Heart right ventricle (tissue), 16 donors: ENCODE data around the gene CCDC24. TPM values are rescaled to one million over a fixed set of nuclear protein-coding genes. Genes with fewer than 3 reads are reported as not detected.
A peak's percentile ranks its signal among the peaks of the same experiment; 100 is the strongest.

Experiments
- ATAC-seq, 8 donors: fragments of 200-7000 bp; cut with Tn5 transposase; one replicate each; pipeline ENCODE4 v1.9.1; 2020; ENCODE audit warnings: mild to moderate bottlenecking in 8 of 8, moderate library complexity in 8 of 8, moderate number of reproducible peaks in 1 of 8
- DNase-seq, 2 donors: peaks; one replicate each; pipeline ENCODE4 v3.0.0-alpha.2; 2020
- H3K27ac ChIP-seq, 10 donors: fragments of 200-600 bp; sonication (generic) in 2 of 10; one replicate each; pipeline versions ENCODE4 v1.5.0 to v1.8.0; 2020 to 2022; ENCODE audit warnings: mild to moderate bottlenecking in 3 of 10
- H3K27me3 ChIP-seq, 7 donors: fragments of 200-600 bp; one replicate each; pipeline ENCODE4 v1.8.0; 2021 to 2022; ENCODE audit warnings: mild to moderate bottlenecking in 2 of 7
- H3K36me3 ChIP-seq, 9 donors: fragments of 200-600 bp; sonication (generic) in 1 of 9; one replicate each; pipeline versions ENCODE4 v1.5.0 to v1.8.0; 2020 to 2022; ENCODE audit warnings: mild to moderate bottlenecking in 2 of 9
- H3K4me1 ChIP-seq, 9 donors: fragments of 200-600 bp; sonication (generic) in 1 of 9; one replicate each; pipeline versions ENCODE4 v1.5.0 to v1.8.0; 2020 to 2022; ENCODE audit warnings: mild to moderate bottlenecking in 4 of 9
- H3K4me3 ChIP-seq, 10 donors: fragments of 200-600 bp; sonication (generic) in 2 of 10; one replicate each; pipeline versions ENCODE4 v1.5.0 to v1.8.0; 2020 to 2022; ENCODE audit warnings: mild to moderate bottlenecking in 7 of 10, moderate library complexity in 2 of 10
- H3K9me3 ChIP-seq, 11 donors: fragments of 200-600 bp in 10 of 11; sonication (generic) in 2 of 11; one replicate each; pipeline versions ENCODE4 v1.5.0 to v1.8.0; 2013 to 2022; ENCODE audit warnings: mild to moderate bottlenecking in 2 of 11, control low read depth in 1 of 11, moderate library complexity in 1 of 11
- WGBS, 2 donors: extraction: QIAGEN DNeasy Blood & Tissue Kit; methylation state at CpG; one replicate each; pipeline ENCODE4 v1.1.7; 2013; ENCODE audit warnings: inconsistent platforms in 1 of 2; 5-methylcytosine and 5-hydroxymethylcytosine counted together
- intact Hi-C, 10 donors: fragments of 100-400 bp; cut with DNase I; formaldehyde crosslinking; loops; one replicate each; pipeline versions ENCODE4 v1.11.1 to v1.14.2; 2022
- polyA plus RNA-seq, 2 donors: library from polyadenylated mRNA; stranded (reverse); fragments of 200-250 nt; gene quantifications; one replicate each; pipeline ENCODE4 v1.2.3, GENCODE V29; 2013
- total RNA-seq, 10 donors: library from RNA; stranded (reverse); fragmentation: NEBNext Ultra II Directional in 3 of 10; extraction: Animal tissue kit (Norgen Biotek cat#: 25700) in 3 of 10; gene quantifications; one replicate each; pipeline versions ENCODE4 v1.2.1 to v1.2.4, GENCODE V29; 2021 to 2023
- TF ChIP-seq, protein P1 (sequence below), 9 donors: fragments of 200-600 bp; sonication (generic) in 2 of 9; IDR thresholded peaks; one replicate each; pipeline versions ENCODE4 v1.5.0 to v1.8.0; 2021 to 2022; ENCODE audit warnings: antibody characterized with exemption in 9 of 9, mild to moderate bottlenecking in 5 of 9, moderate library complexity in 1 of 9
- donor health status: Arrhythmogenic right ventricular cardiomyopathy.
- donor health status: ischemic (EF 13 %, LVEDD 7.1; RV severe dilation, severe dysfunction).
- donor health status: healthy with polysubstance abuse.
- donor health status: DM: no; HTN: yes; CAD: no.
- donor health status: DM: no; HTN: no; CAD: no.
- donor health status: ischemic (EF 25% LVEDD 6.9; RV normal size, moderate dysfunction).
- donor health status: ischemic (EF 25% LVEDD 5.7; RV mildly dilated, moderate dysfunction).
- donor health status: healthy.
- donor health status: DM: yes; HTN: yes; CAD: no.
- donor health status: Ischemic cardiomyopathy.
- donor health status: ischemic (EF 35%, LVEDD 5.7; RV mildly dilated, moderate dysfunction).
- donor health status: nonischemic (EF 11% LVEDD 7.7; RV severe dilation, severe dysfunction).
- donor health status: DM: yes; HTN: yes; CAD: no.
- donor health status: PGD.
- donor health status: ischemic (EF 29% LVEDD 5.4; RV normal size, mild dysfunction).
- donor health status: nonischemic (EF 23%, LVEDD 6.1; RV moderate dilation, normal function).

The CCDC24 gene
- total and polyA plus RNA-seq, 12 donors, result 0.55 to 3.1 (median 1.3) TPM

DNA sequence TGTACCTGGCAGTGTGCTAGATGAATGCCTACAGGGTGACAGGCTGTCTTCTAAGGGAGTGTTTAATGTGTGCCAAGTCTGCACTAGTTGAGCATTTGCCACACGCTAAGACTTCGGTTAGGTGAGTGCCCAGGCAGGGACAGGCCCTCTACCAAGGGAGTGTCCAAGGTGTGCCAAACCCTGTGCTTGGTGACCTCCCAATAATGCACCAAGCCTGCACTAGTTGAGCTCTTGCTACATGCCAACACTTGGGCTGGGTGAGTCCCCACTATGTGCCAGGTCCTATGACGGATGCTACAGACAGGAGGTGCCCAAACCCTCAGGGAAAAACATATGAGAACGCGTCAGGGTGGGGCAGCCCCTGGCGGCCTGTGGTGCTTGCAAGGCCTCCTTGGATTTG is 29.1 kb downstream of the CCDC24 start:
- H3K27ac ChIP-seq, result no peak overlapping the region
- ATAC-seq, result no peak
- H3K36me3 ChIP-seq, result no peaks in the 10 kb centered on the region
- 80 to 91% methylated on average over 6 of the region's 6 CpGs for WGBS, 2 donors
- H3K27me3 ChIP-seq, result no peaks in the 10 kb centered on the region
- no peak for DNase-seq
- intact Hi-C loops, result no loop called here
- TF ChIP-seq, protein P1, sequence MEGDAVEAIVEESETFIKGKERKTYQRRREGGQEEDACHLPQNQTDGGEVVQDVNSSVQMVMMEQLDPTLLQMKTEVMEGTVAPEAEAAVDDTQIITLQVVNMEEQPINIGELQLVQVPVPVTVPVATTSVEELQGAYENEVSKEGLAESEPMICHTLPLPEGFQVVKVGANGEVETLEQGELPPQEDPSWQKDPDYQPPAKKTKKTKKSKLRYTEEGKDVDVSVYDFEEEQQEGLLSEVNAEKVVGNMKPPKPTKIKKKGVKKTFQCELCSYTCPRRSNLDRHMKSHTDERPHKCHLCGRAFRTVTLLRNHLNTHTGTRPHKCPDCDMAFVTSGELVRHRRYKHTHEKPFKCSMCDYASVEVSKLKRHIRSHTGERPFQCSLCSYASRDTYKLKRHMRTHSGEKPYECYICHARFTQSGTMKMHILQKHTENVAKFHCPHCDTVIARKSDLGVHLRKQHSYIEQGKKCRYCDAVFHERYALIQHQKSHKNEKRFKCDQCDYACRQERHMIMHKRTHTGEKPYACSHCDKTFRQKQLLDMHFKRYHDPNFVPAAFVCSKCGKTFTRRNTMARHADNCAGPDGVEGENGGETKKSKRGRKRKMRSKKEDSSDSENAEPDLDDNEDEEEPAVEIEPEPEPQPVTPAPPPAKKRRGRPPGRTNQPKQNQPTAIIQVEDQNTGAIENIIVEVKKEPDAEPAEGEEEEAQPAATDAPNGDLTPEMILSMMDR (IDR thresholded peaks at IDR 0.05), result no peak
- H3K4me3 ChIP-seq, result no peak overlapping the region
- peaks cover 0 to 18% (median 3%) of the 10 kb centered on the region in 9 donors for H3K4me1 ChIP-seq
- H3K9me3 ChIP-seq, result no peaks in the 10 kb centered on the region

DNA sequence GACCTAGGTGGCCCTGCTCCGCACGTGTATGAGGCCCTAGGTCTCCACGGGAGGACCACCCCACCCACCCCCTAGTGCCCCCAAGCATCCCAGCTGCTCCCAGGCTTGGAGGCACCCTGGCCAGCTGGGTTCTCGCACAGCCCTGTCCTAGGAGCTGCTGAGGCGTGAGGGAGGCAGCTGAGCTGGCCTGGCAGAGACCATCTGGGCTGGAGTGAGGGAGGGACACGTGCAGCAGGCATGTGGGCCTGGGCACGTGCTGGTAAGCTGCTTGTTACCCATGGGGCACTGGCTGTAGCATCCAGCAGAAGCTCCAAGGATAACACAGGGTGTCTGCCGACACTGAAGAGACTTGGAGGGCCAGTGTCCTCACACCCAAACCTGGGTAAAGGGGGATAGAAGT is 29.8 kb downstream of the CCDC24 start:
- DNase-seq (no peak), ATAC-seq (no peak)
- H3K4me3 ChIP-seq, result no peak overlapping the region
- no peak overlapping the region for H3K27ac ChIP-seq
- H3K36me3 ChIP-seq, result no peaks in the 10 kb centered on the region
- TF ChIP-seq, protein P1 (IDR thresholded peaks at IDR 0.05), result no peak
- WGBS, 2 donors, result 85 to 86% methylated on average over 8 of the region's 8 CpGs
- intact Hi-C loops, result no loop called here
- H3K9me3 ChIP-seq, result no peaks in the 10 kb centered on the region
- H3K27me3 ChIP-seq, result no peaks in the 10 kb centered on the region
- H3K4me1 ChIP-seq, result peaks cover 0 to 11% (median 3%) of the 10 kb centered on the region in 9 donors

DNA sequence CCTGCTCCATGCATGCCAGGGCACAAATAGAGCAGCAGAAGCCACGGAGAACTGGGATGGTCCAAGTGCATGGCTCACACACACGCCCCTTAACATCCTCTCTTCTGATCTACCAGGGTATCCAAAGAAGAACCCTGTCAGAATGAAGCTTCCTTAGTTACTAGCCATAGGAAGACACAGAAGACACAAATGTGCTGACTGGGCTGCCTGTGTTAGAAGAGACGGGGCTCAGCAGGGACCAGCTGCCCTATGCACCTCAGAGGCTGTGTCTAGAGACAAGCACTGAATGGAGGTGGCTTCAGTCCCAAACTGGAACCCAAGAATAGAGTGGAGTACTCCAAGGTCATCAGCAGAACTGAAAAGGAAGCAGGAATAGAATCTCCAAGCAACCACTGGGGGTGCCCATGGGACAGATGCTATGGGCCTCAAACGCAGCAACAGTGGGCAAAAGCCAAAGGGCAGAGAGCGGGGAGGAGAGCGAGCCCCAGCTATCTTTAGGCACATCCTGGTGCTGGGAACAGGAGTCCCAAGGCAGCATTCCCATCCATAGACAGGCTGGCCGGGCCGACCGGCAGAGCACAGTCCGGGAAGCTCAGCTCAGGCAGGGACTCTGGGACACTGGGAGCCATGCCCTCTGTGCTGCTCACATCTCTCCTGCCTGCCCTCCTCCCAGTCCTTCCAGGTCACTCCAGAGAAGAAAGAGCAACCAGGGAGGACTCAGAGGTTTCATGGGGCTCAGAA is 30.4 kb downstream of the CCDC24 start:
- TF ChIP-seq, protein P1 (IDR thresholded peaks at IDR 0.05), result peak in 2 of 9 donors; percentile 20 to 25
- DNase-seq (peak; percentile 20 to 49), ATAC-seq (peak; percentile 40 to 79 (median 64))
- intact Hi-C loops, result no loop called here
- Histone ChIP-seq H3K36me3 (no peaks in the 10 kb centered on the region), H3K4me3 (no peak overlapping the region), H3K27ac (peak overlapping the region in 5 of 10 donors; percentile 26 to 44 (median 29)), H3K4me1 (peaks cover 0 to 11% (median 3%) of the 10 kb centered on the region in 9 donors), H3K27me3 (no peaks in the 10 kb centered on the region), H3K9me3 (no peaks in the 10 kb centered on the region)
- 80 to 82% methylated on average over 10 of the region's 10 CpGs for WGBS, 2 donors

DNA sequence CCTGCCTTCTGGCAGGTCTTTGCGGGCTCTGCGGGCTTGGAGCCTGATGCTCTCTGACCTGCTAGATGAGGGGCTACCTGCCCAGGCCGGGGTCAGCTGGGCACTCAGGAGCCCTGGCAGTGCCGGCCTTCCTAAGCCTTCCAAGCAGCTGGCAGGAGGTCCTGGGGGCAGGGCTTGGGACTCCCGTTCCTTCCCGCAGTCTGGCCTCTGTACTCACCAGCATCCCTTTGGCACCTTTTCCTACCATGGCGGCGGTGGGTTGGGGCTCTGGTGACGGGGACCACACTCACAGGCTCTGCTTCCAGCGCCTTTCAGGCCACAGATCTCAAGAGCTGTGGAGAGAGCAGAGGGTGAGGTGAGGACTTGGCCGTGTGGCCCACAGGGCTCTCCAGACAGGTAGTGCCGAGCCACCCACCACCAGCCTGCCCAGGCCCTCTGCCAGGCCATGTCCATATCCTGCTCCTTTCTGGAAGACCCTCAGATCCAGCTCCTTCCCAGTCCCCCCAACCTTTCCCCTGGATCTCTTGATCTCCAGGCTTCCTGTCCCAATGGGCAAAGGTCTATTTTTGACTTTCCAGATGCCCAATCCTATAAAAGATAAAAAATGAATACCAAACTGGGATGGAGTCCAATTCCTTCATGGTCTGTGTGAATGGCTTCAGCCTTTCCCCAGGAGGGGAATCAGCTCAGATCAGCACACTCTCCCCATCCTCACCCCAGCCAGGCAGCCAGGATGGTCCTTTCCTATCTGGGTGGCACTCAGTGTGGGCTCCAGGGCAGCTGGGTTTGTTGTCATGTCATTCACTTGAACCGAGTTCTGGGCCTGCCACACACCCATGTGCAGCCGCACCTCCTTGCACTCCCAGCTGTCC is 32.9 kb downstream of the CCDC24 start:
- Histone ChIP-seq H3K4me3 (no peak overlapping the region), H3K36me3 (no peaks in the 10 kb centered on the region), H3K9me3 (no peaks in the 10 kb centered on the region), H3K27ac (no peak overlapping the region), H3K27me3 (no peaks in the 10 kb centered on the region), H3K4me1 (peaks cover 2 to 16% (median 6%) of the 10 kb centered on the region in 9 donors)
- DNase-seq, result no peak
- intact Hi-C loops, result no loop called here
- WGBS, 2 donors, result 88 to 90% methylated on average over 14 of the region's 14 CpGs
- TF ChIP-seq, protein P1 (IDR thresholded peaks at IDR 0.05), result no peak
- ATAC-seq, result no peak
